ENCODE data around the gene HK1. TPM values are rescaled to one million over a fixed set of nuclear protein-coding genes. Genes with fewer than 3 reads are reported as not detected.
A peak's percentile ranks its signal among the peaks of the same experiment; 100 is the strongest.

Gene HK1
- total and polyA plus RNA-seq, 2 of the 4 experiments (the other 2 are of a cell fraction), result 53.7 to 90.5 TPM

DNA sequence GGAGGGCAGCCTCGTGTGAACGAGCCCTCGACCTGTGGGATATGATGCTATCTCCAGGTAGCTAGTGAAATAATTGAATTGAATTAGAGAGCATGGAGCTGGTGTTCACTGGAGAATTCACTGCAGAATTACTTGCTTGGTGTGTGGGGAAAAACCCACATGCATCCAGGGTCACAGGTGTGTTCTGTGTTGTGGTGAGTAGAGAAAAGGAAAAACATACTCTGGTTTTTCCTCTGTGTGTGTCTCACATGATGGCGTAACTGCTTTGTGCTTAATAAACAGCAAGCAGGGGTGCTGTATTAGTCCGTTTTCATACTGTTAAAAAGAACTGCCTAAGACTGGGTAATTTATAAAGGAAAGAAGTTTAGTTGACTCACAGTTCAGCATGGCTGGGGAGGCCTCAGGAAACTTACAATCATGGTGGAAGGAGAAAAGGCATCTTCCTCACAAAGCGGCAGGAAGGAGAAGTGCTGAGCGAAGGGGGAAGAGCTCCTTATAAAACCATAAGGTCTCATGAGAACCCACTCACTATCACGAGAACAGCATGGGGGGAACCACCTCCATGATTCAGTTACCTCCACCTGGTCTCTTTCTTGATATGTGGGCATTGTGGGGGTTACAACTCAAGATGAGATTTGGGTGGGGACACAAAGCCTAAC, 75.8 kb downstream of the HK1 start:
- Histone ChIP-seq H3K9me3 (ENCODE audit: control insufficient read depth, insufficient read depth, low read length) (no peaks in the 10 kb centered on the region), H3K18ac (ENCODE audit: low read depth, low read length) (no peak overlapping the region; the same call in 1 of the 2 replicates), H2AK9ac (replicated peaks; ENCODE audit: low read depth, low read length, poor library complexity) (no peak overlapping the region), H2AK5ac (ENCODE audit: low read depth, low read length) (peak overlapping the region; percentile 87), H2BK20ac (ENCODE audit: low read depth, low read length) (peak overlapping the region; percentile 76), H4K20me1 (ENCODE audit: insufficient read depth, low read length) (peaks cover 29% of the 10 kb centered on the region), H2AFZ (replicated peaks; ENCODE audit: low read length, poor library complexity) (no peak overlapping the region), H3K27ac (ENCODE audit: insufficient read depth, low read length) (no peak overlapping the region), H2BK5ac (ENCODE audit: low read depth, low read length, poor library complexity, severe bottlenecking) (no peak overlapping the region), H3K23ac (ENCODE audit: low read depth, low read length) (no peak overlapping the region), H3K4ac (ENCODE audit: low read depth, low read length) (peak overlapping the region; percentile 72; the same call in 1 of the 2 replicates), H3K9me1 (ENCODE audit: insufficient read depth, low read length) (peaks cover 24% of the 10 kb centered on the region), H3K36me3 (ENCODE audit: control insufficient read depth, insufficient read depth, low read length) (peaks cover 3% of the 10 kb centered on the region; the same call in 1 of the 2 replicates), H2BK15ac (ENCODE audit: low read depth, low read length) (peak overlapping the region; percentile 94), H4K91ac (ENCODE audit: insufficient read depth, low read depth, low read length) (peak overlapping the region; percentile 19), H3K56ac (ENCODE audit: extremely low read depth, insufficient read depth, low read length) (no peak overlapping the region), H3K9ac (ENCODE audit: low read depth, low read length) (no peak overlapping the region), H2BK120ac (ENCODE audit: low read depth, low read length) (peak overlapping the region; percentile 69; the same call in 1 of the 2 replicates), H3K27me3 (ENCODE audit: control insufficient read depth, insufficient read depth, low read length) (no peaks in the 10 kb centered on the region), H3K4me2 (ENCODE audit: low read depth, low read length) (no peak overlapping the region), H3K4me3 (ENCODE audit: insufficient read depth, low read depth, low read length) (no peak overlapping the region), H3K14ac (replicated peaks; ENCODE audit: low read depth, low read length) (no peak overlapping the region; the same call in 1 of the 2 replicates), H3K79me1 (ENCODE audit: low read depth in 1 of 2, low read length in 2 of 2) (peaks cover 48 to 61% of the 10 kb centered on the region in 2 experiments), H3K4me1 (ENCODE audit: control insufficient read depth, insufficient read depth, low read length) (peaks cover 17% of the 10 kb centered on the region), H4K8ac (ENCODE audit: low read depth in 2 of 2, low read length in 2 of 2) (peak overlapping the region in 1 of 2 experiments; percentile 23; a peak in 1 of 4 replicates), H4K5ac (ENCODE audit: low read depth, low read length) (no peak overlapping the region)
- ATAC-seq (ENCODE audit: low read depth), result no peak
- TF ChIP-seq RFX5 (IDR thresholded peaks at IDR 0.05; ENCODE audit: low read depth, low read length) (no peak), POLR2A (IDR thresholded peaks at IDR 0.05; ENCODE audit: low read depth, low read length) (no peak), ELK1 (IDR thresholded peaks at IDR 0.05; ENCODE audit: borderline replicate concordance, low read depth, low read length) (no peak), MAFK (IDR thresholded peaks at IDR 0.05; ENCODE audit: low read depth, low read length) (no peak), BHLHE40 (IDR thresholded peaks at IDR 0.05; ENCODE audit: low read depth, low read length) (no peak), RAD21 (IDR thresholded peaks at IDR 0.05; ENCODE audit: low read length) (no peak), USF2 (IDR thresholded peaks at IDR 0.05; ENCODE audit: low read depth, low read length) (no peak), MXI1 (IDR thresholded peaks at IDR 0.05; ENCODE audit: borderline replicate concordance, low read depth, low read length) (no peak), CEBPB (IDR thresholded peaks at IDR 0.05; ENCODE audit: low read depth, low read length) (no peak), FOS (IDR thresholded peaks at IDR 0.05; ENCODE audit: low read depth, low read length) (no peak), SMC3 (IDR thresholded peaks at IDR 0.05; ENCODE audit: low read depth, low read length) (no peak)
- intact Hi-C loops (cut with micrococcal nuclease) (no loop called here), dilution Hi-C loops (cut with HindIII; ENCODE audit: low sequenced_read_pairs, unreplicated experiment) (no loop called here), in situ Hi-C loops (cut with MboI; ENCODE audit: low sequenced_read_pairs) (no loop called here)
- POLR2A ChIA-PET (ENCODE audit: unreplicated experiment), result no interaction called here
- CTCF ChIA-PET, result interaction anchor here (0.6 to 1.3 kb wide), 3 partner anchors 14 to 111 kb away, joined by 3 to 5 read pairs (median 4); no protein-coding TSS in a partner anchor
- no TSS peak for BruUV-seq (replicated peaks)
- 93% methylated on average over 3 of the region's 8 CpGs; no CpG with 5 or more reads in 1 of the 2 experiments for WGBS, 2 experiments (ENCODE audit: extremely low coverage in 2 of 2, insufficient read length in 1 of 2)
- no peak for DNase-seq
